GM20000 (cell line): Measurements from ENCODE around the gene ARFGEF2.

Source experiments
- DNase-seq: peaks from one replicate; pipeline ENCODE4 v3.0.0; 2012; ENCODE audit warnings: low spot score
- CTCF ChIP-seq: IDR thresholded peaks from 2 replicates; pipeline ENCODE4 v1.5.1; 2012; ENCODE audit warnings: mild to moderate bottlenecking, control low read depth; ENCODE audit errors: extremely low read depth, missing control alignments

Gene ARFGEF2

GRCh38 chr20:48957053-48957481 is 35.6 kb downstream of the ARFGEF2 start:
- no peak for TF ChIP-seq CTCF

GRCh38 chr20:48957533-48957932 is 36.0 kb downstream of the ARFGEF2 start:
- no peak for DNase-seq
- TF ChIP-seq CTCF = no peak

More at GRCh38 chr20:48957053-48957481, 35.6 kb downstream of the ARFGEF2 start:
- DNase-seq = no peak

GRCh38 chr20:48958743-48959142 is 37.2 kb downstream of the ARFGEF2 start:
- TF ChIP-seq CTCF = no peak
- DNase-seq = no peak

GRCh38 chr20:48959899-48960550 is 38.5 kb downstream of the ARFGEF2 start:
- no peak for TF ChIP-seq CTCF
- no peak for DNase-seq

GRCh38 chr20:48962421-48962820 is 40.9 kb downstream of the ARFGEF2 start:
- DNase-seq = no peak

GRCh38 chr20:48962976-48963771 is 41.7 kb downstream of the ARFGEF2 start:
- TF ChIP-seq CTCF = no peak
- DNase-seq = no peak

More at GRCh38 chr20:48962421-48962820, 40.9 kb downstream of the ARFGEF2 start:
- no peak for TF ChIP-seq CTCF

GRCh38 chr20:48965189-48965910 is 43.8 kb downstream of the ARFGEF2 start:
- DNase-seq = no peak

More at GRCh38 chr20:48965189-48965910, 43.8 kb downstream of the ARFGEF2 start:
- TF ChIP-seq CTCF = no peak
